Neural crest cell (in vitro differentiated cells): Measurements from ENCODE around the gene ASIC4. TPM values are rescaled to one million over a fixed set of nuclear protein-coding genes. Genes with fewer than 3 reads are reported as not detected.
A peak's percentile ranks its signal among the peaks of the same experiment; 100 is the strongest.

ENCODE experiments used
- DNase-seq: peaks from one replicate; pipeline ENCODE4 v3.0.0; 2021; ENCODE audit warnings: low read depth, mixed read lengths, low spot score
- H3K27ac Mint-ChIP-seq: one replicate; pipeline ENCODE4 v1.8.0; 2021; ENCODE audit warnings: mild to moderate bottlenecking, mixed read lengths; ENCODE audit not compliant: unreplicated experiment
- H3K27me3 Mint-ChIP-seq: 2 replicates; pipeline ENCODE4 v1.8.0; 2021; ENCODE audit warnings: low read depth, mild to moderate bottlenecking, mixed read lengths
- H3K36me3 Mint-ChIP-seq: 2 replicates; pipeline ENCODE4 v1.8.0; 2021; ENCODE audit warnings: low read depth, mild to moderate bottlenecking, mixed read lengths
- H3K4me1 Mint-ChIP-seq: 2 replicates; pipeline ENCODE4 v1.8.0; 2021; ENCODE audit warnings: mixed read lengths
- H3K4me3 Mint-ChIP-seq: one replicate; pipeline ENCODE4 v1.8.0; 2021; ENCODE audit warnings: mild to moderate bottlenecking, mixed read lengths
- H3K9me3 Mint-ChIP-seq: 2 replicates; pipeline ENCODE4 v1.8.0; 2021; ENCODE audit warnings: mixed read lengths
- total RNA-seq: library from RNA; stranded (reverse); gene quantifications from 2 replicates; pipeline ENCODE4 v1.2.1, GENCODE V29; 2021
- TF ChIP-seq, protein P1 (sequence below): fragments of 200-600 bp; sonication (generic); conservative IDR thresholded peaks from 2 replicates; pipeline ENCODE4 v1.5.0; 2021; ENCODE audit warnings: antibody characterized with exemption, mild to moderate bottlenecking

ASIC4 gene
- total RNA-seq, 1 donor from 2014 or later: 1.0 TPM

DNA sequence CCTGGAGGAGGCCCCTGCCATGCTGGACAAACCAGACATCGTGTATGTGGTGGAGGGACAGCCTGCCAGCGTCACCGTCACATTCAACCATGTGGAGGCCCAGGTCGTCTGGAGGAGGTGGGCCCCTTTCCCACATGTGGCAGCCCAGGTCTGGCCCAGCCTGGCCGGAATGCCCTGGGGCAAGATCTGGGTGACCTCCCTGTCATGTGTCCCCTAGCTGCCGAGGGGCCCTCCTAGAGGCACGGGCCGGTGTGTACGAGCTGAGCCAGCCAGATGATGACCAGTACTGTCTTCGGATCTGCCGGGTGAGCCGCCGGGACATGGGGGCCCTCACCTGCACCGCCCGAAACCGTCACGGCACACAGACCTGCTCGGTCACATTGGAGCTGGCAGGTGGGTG is 40.8 kb upstream of the ASIC4 start:
- Mint-ChIP-seq H3K9me3 (no peaks in the 10 kb centered on the region), H3K36me3 (no peaks in the 10 kb centered on the region), H3K27me3 (peaks cover 3% of the 10 kb centered on the region), H3K4me3 (no peak overlapping the region), H3K4me1 (peaks cover 18% of the 10 kb centered on the region), H3K27ac (no peak overlapping the region)
- TF ChIP-seq, protein P1, sequence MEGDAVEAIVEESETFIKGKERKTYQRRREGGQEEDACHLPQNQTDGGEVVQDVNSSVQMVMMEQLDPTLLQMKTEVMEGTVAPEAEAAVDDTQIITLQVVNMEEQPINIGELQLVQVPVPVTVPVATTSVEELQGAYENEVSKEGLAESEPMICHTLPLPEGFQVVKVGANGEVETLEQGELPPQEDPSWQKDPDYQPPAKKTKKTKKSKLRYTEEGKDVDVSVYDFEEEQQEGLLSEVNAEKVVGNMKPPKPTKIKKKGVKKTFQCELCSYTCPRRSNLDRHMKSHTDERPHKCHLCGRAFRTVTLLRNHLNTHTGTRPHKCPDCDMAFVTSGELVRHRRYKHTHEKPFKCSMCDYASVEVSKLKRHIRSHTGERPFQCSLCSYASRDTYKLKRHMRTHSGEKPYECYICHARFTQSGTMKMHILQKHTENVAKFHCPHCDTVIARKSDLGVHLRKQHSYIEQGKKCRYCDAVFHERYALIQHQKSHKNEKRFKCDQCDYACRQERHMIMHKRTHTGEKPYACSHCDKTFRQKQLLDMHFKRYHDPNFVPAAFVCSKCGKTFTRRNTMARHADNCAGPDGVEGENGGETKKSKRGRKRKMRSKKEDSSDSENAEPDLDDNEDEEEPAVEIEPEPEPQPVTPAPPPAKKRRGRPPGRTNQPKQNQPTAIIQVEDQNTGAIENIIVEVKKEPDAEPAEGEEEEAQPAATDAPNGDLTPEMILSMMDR: no peak
- DNase-seq: no peak

DNA sequence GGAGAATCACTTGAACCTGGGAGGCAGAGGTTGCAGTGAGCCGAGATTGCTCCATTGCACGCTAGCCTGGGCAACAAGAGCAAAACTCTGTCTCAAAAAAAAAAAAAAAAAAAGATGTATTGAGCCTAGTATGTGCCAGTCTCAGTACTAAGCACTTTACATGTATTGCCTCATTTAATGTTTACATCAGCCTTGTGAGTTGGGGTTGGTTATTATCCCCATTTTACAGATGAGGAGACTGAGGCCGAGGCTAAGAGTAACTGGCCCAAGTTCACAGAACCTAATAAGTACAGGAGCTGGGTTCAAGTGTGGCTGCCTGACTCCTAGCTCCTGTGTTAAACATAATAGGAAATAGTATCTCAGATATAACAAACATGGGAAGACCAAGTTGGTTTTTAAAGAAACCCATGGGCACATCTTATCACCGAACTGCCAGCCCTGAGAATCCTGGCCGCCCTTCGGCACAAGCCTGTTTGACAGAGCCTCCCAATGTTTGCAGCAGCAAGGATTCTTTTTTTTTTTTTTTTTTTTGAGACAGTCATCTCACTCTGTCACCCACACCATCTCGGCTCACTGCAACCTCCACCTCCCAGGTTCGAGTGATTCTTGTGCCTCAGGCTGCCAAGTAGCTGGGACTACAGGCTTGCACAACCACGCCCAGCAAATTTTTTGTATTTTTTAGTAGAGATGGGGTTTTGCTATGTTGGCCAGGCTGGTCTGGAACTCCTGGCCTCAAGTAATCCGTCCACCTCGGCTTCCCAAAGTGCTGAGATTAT is 39.8 kb upstream of the ASIC4 start:
- Mint-ChIP-seq H3K4me1 (peaks cover 18% of the 10 kb centered on the region), H3K36me3 (no peaks in the 10 kb centered on the region), H3K9me3 (no peaks in the 10 kb centered on the region), H3K27ac (no peak overlapping the region), H3K27me3 (peaks cover 11% of the 10 kb centered on the region), H3K4me3 (no peak overlapping the region)
- DNase-seq: no peak
- TF ChIP-seq, protein P1: no peak

DNA sequence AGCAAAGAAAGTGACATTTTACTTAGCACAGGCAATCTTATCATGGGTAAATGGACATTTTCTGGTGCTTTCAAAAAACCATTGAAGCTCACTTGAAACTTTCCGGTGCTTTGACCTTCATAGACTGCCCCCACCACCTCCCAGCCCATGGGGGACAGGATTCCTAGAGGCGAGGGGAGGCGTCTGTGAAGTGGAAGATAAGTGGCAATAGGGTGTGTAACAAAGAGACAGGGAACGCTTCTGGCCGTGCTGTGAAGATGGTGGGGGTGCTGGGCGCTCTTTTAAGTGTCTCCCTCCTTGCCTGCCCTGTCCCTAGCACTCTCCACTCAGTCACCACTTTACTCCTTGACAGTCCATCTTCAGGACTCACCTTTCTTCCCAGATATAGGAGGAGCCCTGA is 39.0 kb upstream of the ASIC4 start:
- DNase-seq: no peak
- no peak overlapping the region for H3K4me3 Mint-ChIP-seq
- no peaks in the 10 kb centered on the region for H3K36me3 Mint-ChIP-seq
- peaks cover 18% of the 10 kb centered on the region for H3K4me1 Mint-ChIP-seq
- H3K27ac Mint-ChIP-seq: no peak overlapping the region
- H3K27me3 Mint-ChIP-seq: peaks cover 11% of the 10 kb centered on the region
- TF ChIP-seq, protein P1: no peak
- H3K9me3 Mint-ChIP-seq: no peaks in the 10 kb centered on the region

DNA sequence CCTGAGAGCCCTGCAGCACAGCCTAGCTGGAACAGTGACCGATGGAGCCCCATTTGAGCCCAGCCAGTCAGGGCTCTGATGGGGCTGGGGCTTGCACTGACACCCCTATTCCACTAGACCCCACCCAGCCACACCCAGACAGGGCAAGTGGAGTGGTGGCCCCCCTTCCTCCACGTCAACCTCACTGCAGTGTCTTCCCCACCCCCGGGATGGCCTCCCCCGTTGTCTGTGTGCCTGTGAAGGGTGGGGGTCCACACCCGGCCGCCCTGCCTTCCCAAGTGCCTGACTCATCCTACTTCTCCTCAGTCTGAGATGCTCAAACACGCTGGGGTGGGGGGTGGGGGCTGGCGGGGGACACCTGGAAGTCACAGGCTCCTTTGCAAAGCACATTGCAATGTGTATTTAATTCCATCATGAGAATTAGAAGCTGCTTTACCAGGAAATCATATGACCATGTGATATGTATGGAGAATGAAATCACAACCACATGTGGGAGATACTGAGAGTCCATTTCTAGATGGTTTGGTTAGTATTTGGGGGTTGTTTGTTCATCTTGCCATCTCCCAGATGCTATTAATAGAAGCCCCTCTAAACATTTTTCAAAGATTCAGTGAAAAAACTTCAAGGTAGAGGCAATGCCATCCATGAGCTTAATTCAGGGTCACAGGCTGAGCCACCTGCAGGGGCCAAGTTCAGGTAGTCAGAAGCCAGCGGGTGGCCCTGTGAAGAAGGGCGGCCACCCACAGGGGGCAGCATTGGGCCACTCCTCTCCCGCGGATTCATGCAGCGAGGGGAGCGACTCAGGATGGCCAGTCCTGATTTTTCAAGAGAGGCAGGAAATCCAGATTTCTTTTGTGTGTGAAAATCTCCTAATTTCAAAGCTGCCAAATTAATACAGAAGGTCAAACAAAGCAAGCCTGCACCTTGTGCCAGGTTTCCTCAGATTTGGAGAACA is 38.3 kb upstream of the ASIC4 start:
- H3K9me3 Mint-ChIP-seq: no peaks in the 10 kb centered on the region
- no peaks in the 10 kb centered on the region for H3K36me3 Mint-ChIP-seq
- peak overlapping the region; percentile 84 for H3K4me3 Mint-ChIP-seq
- peaks cover 12% of the 10 kb centered on the region for H3K4me1 Mint-ChIP-seq
- peak; percentile 79 for DNase-seq
- peaks cover 14% of the 10 kb centered on the region for H3K27me3 Mint-ChIP-seq
- TF ChIP-seq, protein P1: peak; percentile 84
- H3K27ac Mint-ChIP-seq: peak overlapping the region; percentile 39

DNA sequence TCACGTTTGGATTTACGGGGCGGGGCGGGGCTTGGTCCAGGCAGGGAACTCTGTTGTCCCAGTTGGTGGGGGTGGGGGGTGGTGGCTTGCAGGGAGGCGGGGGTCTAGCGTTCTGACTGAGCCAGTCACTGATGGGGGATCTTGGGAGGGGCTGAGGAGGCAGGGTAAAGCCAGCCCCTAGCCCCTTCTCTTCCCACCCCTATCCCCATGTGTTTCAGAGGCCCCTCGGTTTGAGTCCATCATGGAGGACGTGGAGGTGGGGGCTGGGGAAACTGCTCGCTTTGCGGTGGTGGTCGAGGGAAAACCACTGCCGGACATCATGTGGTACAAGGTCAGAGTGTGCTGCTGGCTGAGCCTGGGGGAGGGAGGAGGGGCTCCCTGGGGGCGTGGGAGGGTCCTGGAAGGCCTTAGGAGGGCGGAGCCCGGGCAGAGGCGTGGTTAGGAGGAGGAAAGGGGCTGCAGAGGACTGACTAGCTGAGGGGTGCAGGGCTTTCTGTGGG is 37.6 kb upstream of the ASIC4 start:
- Mint-ChIP-seq H3K9me3 (no peaks in the 10 kb centered on the region), H3K27ac (peak overlapping the region; percentile 86), H3K27me3 (peaks cover 20% of the 10 kb centered on the region), H3K4me3 (peak overlapping the region; percentile 84), H3K4me1 (peaks cover 12% of the 10 kb centered on the region), H3K36me3 (no peaks in the 10 kb centered on the region)
- DNase-seq: peak; percentile 66
- TF ChIP-seq, protein P1: no peak
